CD14-positive monocyte (primary cell): ENCODE results near the gene SEC61B. TPM values are rescaled to one million over a fixed set of nuclear protein-coding genes. Genes with fewer than 3 reads are reported as not detected.

Source experiments
- DNase-seq, 3 donors: peaks; one replicate each; pipeline ENCODE4 v3.0.0-alpha.2; 2011 to 2022
- H2AFZ ChIP-seq: 2 replicates; pipeline ENCODE4 v1.6.0; 2012; ENCODE audit warnings: mild to moderate bottlenecking, low read depth, low read length, inconsistent platforms; ENCODE audit not compliant: insufficient read depth, poor library complexity, severe bottlenecking
- H3K27ac ChIP-seq, 2 donors: 1 replicate in 1 of 2; 2 replicates in 1 of 2; pipeline ENCODE4 v1.5.1; 2012 to 2013; ENCODE audit warnings: low read length in 2 of 2, control low read depth in 1 of 2, inconsistent platforms in 1 of 2, low read depth in 1 of 2, mild to moderate bottlenecking in 1 of 2
- H3K27me3 ChIP-seq, 2 donors: one replicate each; pipeline versions ENCODE4 v1.6.0 to v1.6.1; 2011 to 2013; ENCODE audit warnings: low read length in 2 of 2; ENCODE audit not compliant: control insufficient read depth in 2 of 2, insufficient read depth in 2 of 2
- H3K36me3 ChIP-seq, 2 donors: replicated peaks in 1 of 2; 1 replicate in 1 of 2; 2 replicates in 1 of 2; pipeline versions ENCODE4 v1.5.1 to v1.6.1; 2012 to 2013; ENCODE audit warnings: low read length in 2 of 2, control low read depth in 1 of 2, inconsistent platforms in 1 of 2, mild to moderate bottlenecking in 1 of 2; ENCODE audit not compliant: insufficient read depth in 2 of 2, control insufficient read depth in 1 of 2
- H3K4me1 ChIP-seq, 2 donors: 1 replicate in 1 of 2; 2 replicates in 1 of 2; pipeline versions ENCODE4 v1.5.1 to v1.6.1; 2012 to 2013; ENCODE audit warnings: low read length in 2 of 2, control low read depth in 1 of 2, inconsistent platforms in 1 of 2, mild to moderate bottlenecking in 1 of 2, moderate library complexity in 1 of 2; ENCODE audit not compliant: insufficient read depth in 2 of 2, control insufficient read depth in 1 of 2
- H3K4me2 ChIP-seq: replicated peaks from 2 replicates; pipeline ENCODE3; 2012; ENCODE audit warnings: low read length, moderate library complexity, mild to moderate bottlenecking; ENCODE audit not compliant: poor library complexity, severe bottlenecking; ENCODE audit errors: extremely low read depth
- H3K4me3 ChIP-seq, 3 experiments: fragments of 200-600 bp in 1 of 3; sonication (generic) in 1 of 3; replicated peaks in 1 of 3; 1 replicate in 2 of 3; 2 replicates in 1 of 3; pipeline ENCODE4 v1.5.1; 2011 to 2013; ENCODE audit warnings: low read length in 3 of 3, mild to moderate bottlenecking in 3 of 3, control low read depth in 2 of 3, low read depth in 2 of 3, inconsistent platforms in 1 of 3, moderate library complexity in 1 of 3
- H3K79me2 ChIP-seq: 2 replicates; pipeline ENCODE4 v1.6.0; 2012; ENCODE audit warnings: mild to moderate bottlenecking, control low read depth, inconsistent platforms, low read length, moderate library complexity; ENCODE audit not compliant: insufficient read depth
- H3K9ac ChIP-seq: 2 replicates; pipeline ENCODE4 v1.6.0; 2017; ENCODE audit warnings: low read length, mild to moderate bottlenecking; ENCODE audit not compliant: insufficient read depth, poor library complexity, severe bottlenecking
- H3K9me3 ChIP-seq, 2 donors: replicated peaks in 1 of 2; 1 replicate in 1 of 2; 2 replicates in 1 of 2; pipeline versions ENCODE4 v1.5.1 to v1.6.1; 2012 to 2013; ENCODE audit warnings: low read length in 2 of 2, control low read depth in 1 of 2; ENCODE audit not compliant: control insufficient read depth in 1 of 2, insufficient read depth in 1 of 2
- H4K20me1 ChIP-seq: 2 replicates; pipeline ENCODE4 v1.6.0; 2012; ENCODE audit warnings: mild to moderate bottlenecking, low read length, control low read depth, moderate library complexity; ENCODE audit not compliant: insufficient read depth
- H3K27ac Mint-ChIP-seq, 7 donors: one replicate each; pipeline ENCODE4 v1.8.0; 2020; ENCODE audit warnings: mild to moderate bottlenecking in 7 of 7, mixed read lengths in 7 of 7, moderate library complexity in 6 of 7, inconsistent platforms in 2 of 7
- H3K27me3 Mint-ChIP-seq, 3 donors: one replicate each; pipeline ENCODE4 v1.8.0; 2021 to 2022; ENCODE audit warnings: low read depth in 3 of 3, mild to moderate bottlenecking in 3 of 3, mixed read lengths in 3 of 3, moderate library complexity in 3 of 3, inconsistent platforms in 1 of 3
- H3K36me3 Mint-ChIP-seq, 2 donors: one replicate each; pipeline ENCODE4 v1.8.0; 2020; ENCODE audit warnings: mixed read lengths in 2 of 2, inconsistent platforms in 1 of 2, mild to moderate bottlenecking in 1 of 2
- H3K4me1 Mint-ChIP-seq: one replicate; pipeline ENCODE4 v1.8.0; 2020; ENCODE audit warnings: mild to moderate bottlenecking, mixed read lengths
- H3K4me3 Mint-ChIP-seq, 2 donors: one replicate each; pipeline ENCODE4 v1.8.0; 2020; ENCODE audit warnings: mild to moderate bottlenecking in 2 of 2, mixed read lengths in 2 of 2, moderate library complexity in 1 of 2
- H3K9me3 Mint-ChIP-seq, 7 donors: one replicate each; pipeline ENCODE4 v1.8.0; 2020 to 2022; ENCODE audit warnings: mixed read lengths in 7 of 7, mild to moderate bottlenecking in 6 of 7, moderate library complexity in 6 of 7, inconsistent platforms in 2 of 7
- CTCF ChIP-seq: fragments of 200-600 bp; IDR thresholded peaks from one replicate; pipeline ENCODE4 v1.8.0; 2022; ENCODE audit warnings: antibody characterized with exemption, mild to moderate bottlenecking
- WGBS: methylation state at CpG from one replicate; pipeline ENCODE4 v1.1.5; 2013; ENCODE audit warnings: missing lambda C conversion rate; ENCODE audit not compliant: insufficient coverage; 5-methylcytosine and 5-hydroxymethylcytosine counted together
- intact Hi-C, 2 donors: fragments of 100-400 bp; cut with micrococcal nuclease; formaldehyde crosslinking; loops; one replicate each; pipeline versions ENCODE4 v1.15.0 to v1.15.1; 2023
- polyA plus RNA-seq, 3 donors: library from polyadenylated mRNA; depleted of rRNA in 1 of 3; unstranded in 2 of 3; stranded (reverse) in 1 of 3; fragments of 300-500 nt in 2 of 3; fragments of >200 nt in 1 of 3; fragmentation: Illumina TruSeq in 2 of 3; gene quantifications; 1 replicate in 2 of 3; 2 replicates in 1 of 3; pipeline ENCODE4 v1.2.3, GENCODE V29; 2012 to 2021

The SEC61B gene
- polyA plus RNA-seq, 3 donors: 117 to 443 (median 421) TPM

- no peaks in the 10 kb centered on the region for H4K20me1 ChIP-seq
- Mint-ChIP-seq H3K4me1 (no peaks in the 10 kb centered on the region), H3K27me3 (peaks cover 4 to 7% (median 5%) of the 10 kb centered on the region in 3 donors), H3K36me3 (no peaks in the 10 kb centered on the region), H3K9me3 (peaks cover 0 to 3% (median 0%) of the 10 kb centered on the region in 7 donors), H3K27ac (no peak overlapping the region), H3K4me3 (no peak overlapping the region)
- H3K4me2 ChIP-seq: no peak overlapping the region
- H3K27me3 ChIP-seq: no peaks in the 10 kb centered on the region
- intact Hi-C loops: no loop called here
- no peak overlapping the region for H2AFZ ChIP-seq
- no peaks in the 10 kb centered on the region for H3K79me2 ChIP-seq
- TF ChIP-seq CTCF: no peak
- no peaks in the 10 kb centered on the region for H3K9me3 ChIP-seq
- no peak for DNase-seq
- H3K36me3 ChIP-seq: no peaks in the 10 kb centered on the region
- H3K9ac ChIP-seq: no peak overlapping the region
- no peak overlapping the region for H3K27ac ChIP-seq
- H3K4me3 ChIP-seq: no peak overlapping the region
- no peaks in the 10 kb centered on the region for H3K4me1 ChIP-seq
Observed at GRCh38 chr9:99272836-99273235, 50.8 kb downstream of the SEC61B start.

- H3K9me3 ChIP-seq: no peaks in the 10 kb centered on the region
- no peak overlapping the region for H3K4me3 ChIP-seq
- Mint-ChIP-seq H3K27ac (no peak overlapping the region), H3K27me3 (peaks cover 4 to 7% (median 5%) of the 10 kb centered on the region in 3 donors), H3K4me3 (no peak overlapping the region), H3K4me1 (no peaks in the 10 kb centered on the region), H3K36me3 (no peaks in the 10 kb centered on the region), H3K9me3 (peaks cover 0 to 3% (median 0%) of the 10 kb centered on the region in 7 donors)
- WGBS: 100% methylated on average over 2 of the region's 5 CpGs
- H3K27me3 ChIP-seq: no peaks in the 10 kb centered on the region
- intact Hi-C loops: no loop called here
- H3K9ac ChIP-seq: no peak overlapping the region
- no peak for DNase-seq
- no peaks in the 10 kb centered on the region for H4K20me1 ChIP-seq
- no peak for TF ChIP-seq CTCF
- no peaks in the 10 kb centered on the region for H3K4me1 ChIP-seq
- no peaks in the 10 kb centered on the region for H3K36me3 ChIP-seq
- no peak overlapping the region for H3K27ac ChIP-seq
- no peak overlapping the region for H3K4me2 ChIP-seq
- no peak overlapping the region for H2AFZ ChIP-seq
- H3K79me2 ChIP-seq: no peaks in the 10 kb centered on the region
Observed at GRCh38 chr9:99274016-99274415, 51.9 kb downstream of the SEC61B start.
